SJCRH30 (cell line): ENCODE measurements around the gene TPSB2. TPM values are rescaled to one million over a fixed set of nuclear protein-coding genes. Genes with fewer than 3 reads are reported as not detected.
"Not testable (repeated sequence)": the region's sequence is repeated elsewhere in the genome, so short reads cannot be mapped to it uniquely, and the experiment has no call there.

ENCODE experiments used
- DNase-seq, 2 experiments: peaks; one replicate each; pipeline ENCODE4 v3.0.0-alpha.2; 2015 to 2020
- H3K27ac ChIP-seq: fragments of 250-450 bp; sonication (Bioruptor Pico); 2 replicates; pipeline ENCODE4 v1.5.1; 2020; ENCODE audit warnings: mild to moderate bottlenecking, moderate library complexity
- H3K27me3 ChIP-seq: fragments of 250-450 bp; sonication (Bioruptor Pico); 2 replicates; pipeline ENCODE4 v1.5.1; 2020; ENCODE audit warnings: mild to moderate bottlenecking, moderate library complexity
- H3K36me3 ChIP-seq: fragments of 250-450 bp; sonication (Bioruptor Pico); 2 replicates; pipeline ENCODE4 v1.5.1; 2020; ENCODE audit warnings: mild to moderate bottlenecking, moderate library complexity
- H3K4me1 ChIP-seq: fragments of 250-450 bp; sonication (Bioruptor Pico); 2 replicates; pipeline ENCODE4 v1.5.1; 2020; ENCODE audit warnings: mild to moderate bottlenecking, moderate library complexity
- H3K4me3 ChIP-seq: fragments of 250-450 bp; sonication (Bioruptor Pico); 2 replicates; pipeline ENCODE4 v1.5.1; 2020; ENCODE audit warnings: mild to moderate bottlenecking, moderate library complexity
- H3K9me3 ChIP-seq: fragments of 250-450 bp; sonication (Bioruptor Pico); replicated peaks from 2 replicates; pipeline ENCODE4 v1.5.1; 2020; ENCODE audit warnings: mild to moderate bottlenecking, moderate library complexity
- total RNA-seq: library from RNA; depleted of rRNA; stranded (reverse); fragments of >200 nt; shearing (Covaris generic); gene quantifications from 2 replicates; pipeline ENCODE4 v1.2.3, GENCODE V29; 2014

The TPSB2 gene
- total RNA-seq, 1 experiment from 2014 or later, result not detected

- no peaks in the 10 kb centered on the region for H3K9me3 ChIP-seq
- H3K4me1 ChIP-seq, result no peaks in the 10 kb centered on the region
- no peaks in the 10 kb centered on the region for H3K36me3 ChIP-seq
- no peak overlapping the region for H3K27ac ChIP-seq
- H3K4me3 ChIP-seq, result no peak overlapping the region
- no peaks in the 10 kb centered on the region for H3K27me3 ChIP-seq
- no peak for DNase-seq
Observed at GRCh38 chr16:1211451-1212268, 18.3 kb downstream of the TPSB2 start.

GRCh38 chr16:1210461-1210860 is 19.5 kb downstream of the TPSB2 start:
- DNase-seq, result no peak
- no peak overlapping the region for H3K4me3 ChIP-seq
- H3K36me3 ChIP-seq, result no peaks in the 10 kb centered on the region
- no peak overlapping the region for H3K27ac ChIP-seq
- no peaks in the 10 kb centered on the region for H3K4me1 ChIP-seq
- no peaks in the 10 kb centered on the region for H3K9me3 ChIP-seq
- peaks cover 5% of the 10 kb centered on the region; the same call in 1 of the 2 replicates for H3K27me3 ChIP-seq

- H3K4me1 ChIP-seq, result no peaks in the 10 kb centered on the region
- DNase-seq, result no peak
- peaks cover 9% of the 10 kb centered on the region; the same call in 1 of the 2 replicates for H3K27me3 ChIP-seq
- H3K27ac ChIP-seq, result no peak overlapping the region
- no peak overlapping the region for H3K4me3 ChIP-seq
- H3K9me3 ChIP-seq, result no peaks in the 10 kb centered on the region
- H3K36me3 ChIP-seq, result no peaks in the 10 kb centered on the region
Observed at GRCh38 chr16:1209081-1209480, 20.9 kb downstream of the TPSB2 start.

- H3K27me3 ChIP-seq, result peaks cover 9% of the 10 kb centered on the region; the same call in 1 of the 2 replicates
- no peak for DNase-seq
- H3K27ac ChIP-seq, result no peak overlapping the region
Observed at GRCh38 chr16:1208239-1208830, 21.6 kb downstream of the TPSB2 start.

GRCh38 chr16:1206786-1207185 is 23.2 kb downstream of the TPSB2 start:
- Histone ChIP-seq H3K36me3 (no peaks in the 10 kb centered on the region), H3K27me3 (peaks cover 9% of the 10 kb centered on the region; the same call in 1 of the 2 replicates), H3K4me1 (no peaks in the 10 kb centered on the region), H3K27ac (no peak overlapping the region), H3K4me3 (no peak overlapping the region), H3K9me3 (no peaks in the 10 kb centered on the region)
- no peak for DNase-seq

More at GRCh38 chr16:1208239-1208830, 21.6 kb downstream of the TPSB2 start:
- Histone ChIP-seq H3K4me3 (no peak overlapping the region), H3K9me3 (no peaks in the 10 kb centered on the region), H3K4me1 (no peaks in the 10 kb centered on the region), H3K36me3 (no peaks in the 10 kb centered on the region)

GRCh38 chr16:1206326-1206725 is 23.7 kb downstream of the TPSB2 start:
- Histone ChIP-seq H3K4me3 (no peak overlapping the region), H3K4me1 (no peaks in the 10 kb centered on the region), H3K9me3 (no peaks in the 10 kb centered on the region), H3K27ac (no peak overlapping the region), H3K36me3 (no peaks in the 10 kb centered on the region), H3K27me3 (peaks cover 9% of the 10 kb centered on the region; the same call in 1 of the 2 replicates)
- DNase-seq, result no peak

- Histone ChIP-seq H3K36me3 (no peaks in the 10 kb centered on the region), H3K27ac (no peak overlapping the region), H3K4me1 (no peaks in the 10 kb centered on the region), H3K4me3 (no peak overlapping the region), H3K9me3 (no peaks in the 10 kb centered on the region), H3K27me3 (peaks cover 9% of the 10 kb centered on the region; the same call in 1 of the 2 replicates)
- no peak for DNase-seq
Observed at GRCh38 chr16:1204933-1205332, 25.1 kb downstream of the TPSB2 start.

- peaks cover 9% of the 10 kb centered on the region; the same call in 1 of the 2 replicates for H3K27me3 ChIP-seq
- H3K9me3 ChIP-seq, result no peaks in the 10 kb centered on the region
- no peak overlapping the region for H3K27ac ChIP-seq
- H3K36me3 ChIP-seq, result no peaks in the 10 kb centered on the region
- DNase-seq, result no peak
- no peak overlapping the region for H3K4me3 ChIP-seq
- H3K4me1 ChIP-seq, result no peaks in the 10 kb centered on the region
Observed at GRCh38 chr16:1202274-1202673, 27.7 kb downstream of the TPSB2 start.

- no peaks in the 10 kb centered on the region for H3K4me1 ChIP-seq
- DNase-seq, result no peak
Observed at GRCh38 chr16:1201444-1201843, 28.5 kb downstream of the TPSB2 start.

GRCh38 chr16:1200014-1200627 is 29.9 kb downstream of the TPSB2 start:
- DNase-seq, result no peak
- H3K27me3 ChIP-seq, result peaks cover 1% of the 10 kb centered on the region; the same call in 1 of the 2 replicates
- H3K4me1 ChIP-seq, result no peaks in the 10 kb centered on the region
- no peaks in the 10 kb centered on the region for H3K9me3 ChIP-seq
- no peak overlapping the region for H3K4me3 ChIP-seq
- no peaks in the 10 kb centered on the region for H3K36me3 ChIP-seq
- no peak overlapping the region for H3K27ac ChIP-seq

More at GRCh38 chr16:1201444-1201843, 28.5 kb downstream of the TPSB2 start:
- no peak overlapping the region for H3K4me3 ChIP-seq
- H3K9me3 ChIP-seq, result no peaks in the 10 kb centered on the region
- peaks cover 9% of the 10 kb centered on the region; the same call in 1 of the 2 replicates for H3K27me3 ChIP-seq
- H3K27ac ChIP-seq, result no peak overlapping the region
- no peaks in the 10 kb centered on the region for H3K36me3 ChIP-seq

GRCh38 chr16:1199347-1200013 is 30.5 kb downstream of the TPSB2 start:
- H3K36me3 ChIP-seq, result no peaks in the 10 kb centered on the region
- no peak overlapping the region for H3K27ac ChIP-seq
- no peaks in the 10 kb centered on the region for H3K9me3 ChIP-seq
- no peaks in the 10 kb centered on the region for H3K27me3 ChIP-seq
- DNase-seq, result no peak
- no peaks in the 10 kb centered on the region for H3K4me1 ChIP-seq
- no peak overlapping the region for H3K4me3 ChIP-seq

- H3K9me3 ChIP-seq, H3K27ac ChIP-seq, H3K4me3 ChIP-seq, H3K36me3 ChIP-seq, H3K4me1 ChIP-seq, DNase-seq, H3K27me3 ChIP-seq: not testable (repeated sequence)
Observed at GRCh38 chr16:1198671-1199346, 31.2 kb downstream of the TPSB2 start.

- Histone ChIP-seq H3K27me3 (no peaks in the 10 kb centered on the region), H3K27ac (no peak overlapping the region), H3K9me3 (no peaks in the 10 kb centered on the region), H3K4me3 (no peak overlapping the region), H3K36me3 (no peaks in the 10 kb centered on the region), H3K4me1 (no peaks in the 10 kb centered on the region)
- no peak for DNase-seq
Observed at GRCh38 chr16:1198194-1198593, 31.8 kb downstream of the TPSB2 start.

GRCh38 chr16:1197237-1197866 is 32.6 kb downstream of the TPSB2 start:
- DNase-seq, result no peak
- no peaks in the 10 kb centered on the region for H3K9me3 ChIP-seq
- no peak overlapping the region for H3K4me3 ChIP-seq
- H3K36me3 ChIP-seq, result no peaks in the 10 kb centered on the region
- no peaks in the 10 kb centered on the region for H3K27me3 ChIP-seq
- no peak overlapping the region for H3K27ac ChIP-seq
- no peaks in the 10 kb centered on the region for H3K4me1 ChIP-seq
